T-cell (primary cell): ENCODE results near the gene RASGEF1B. TPM values are rescaled to one million over a fixed set of nuclear protein-coding genes. Genes with fewer than 3 reads are reported as not detected.

Experiments used
- ATAC-seq, 4 experiments: fragments of 200-7000 bp in 3 of 4; fragments of 150-1000 bp in 1 of 4; cut with Tn5 transposase; replicated peaks in 1 of 4; 1 replicate in 3 of 4; 2 replicates in 1 of 4; pipeline ENCODE4 v1.10.0; 2021; ENCODE audit warnings: moderate library complexity in 3 of 4, mild to moderate bottlenecking in 2 of 4, moderate number of reproducible peaks in 1 of 4
- CTCF ChIA-PET, 2 donors: fragments of 300-600 bp; sonication (Branson Sonifier 250); formaldehyde crosslinking; loops; one replicate each; lab custom pipeline; 2022; ENCODE audit warnings: antibody characterized with exemption in 2 of 2; lab: Charles Lee
- POLR2A ChIA-PET, 2 donors: fragments of 300-600 bp; sonication (Branson Sonifier 250); formaldehyde crosslinking; loops; one replicate each; lab custom pipeline; 2022; ENCODE audit warnings: antibody characterized with exemption in 2 of 2; lab: Charles Lee
- DNase-seq, 35 experiments: peaks; one replicate each; pipeline versions ENCODE4 v3.0.0 to v3.0.0-alpha.2; 2013 to 2023
- H3K27ac ChIP-seq: one replicate; pipeline ENCODE4 v1.5.1; 2013; ENCODE audit warnings: low read length
- H3K27me3 ChIP-seq, 2 experiments: replicated peaks in 1 of 2; 1 replicate in 1 of 2; 2 replicates in 1 of 2; pipeline versions ENCODE4 v1.6.1 to v1.7.0; 2013; ENCODE audit warnings: low read length in 1 of 2, mixed read lengths in 1 of 2; ENCODE audit not compliant: control insufficient read depth in 2 of 2, insufficient read depth in 2 of 2; ENCODE audit errors: extremely low read depth in 1 of 2
- H3K36me3 ChIP-seq, 2 donors: 1 replicate in 1 of 2; 2 replicates in 1 of 2; pipeline versions ENCODE4 v1.6.1 to v1.7.0; 2013; ENCODE audit warnings: low read length in 1 of 2; ENCODE audit not compliant: control insufficient read depth in 2 of 2, insufficient read depth in 1 of 2; ENCODE audit errors: extremely low read depth in 1 of 2
- H3K4me1 ChIP-seq, 2 experiments: 1 replicate in 1 of 2; 2 replicates in 1 of 2; pipeline versions ENCODE4 v1.6.1 to v1.7.0; 2013; ENCODE audit warnings: low read length in 2 of 2, mixed read lengths in 1 of 2; ENCODE audit not compliant: insufficient read depth in 2 of 2, control insufficient read depth in 1 of 2; ENCODE audit errors: extremely low read depth in 1 of 2
- H3K4me3 ChIP-seq, 2 donors: 1 replicate in 1 of 2; 2 replicates in 1 of 2; pipeline versions ENCODE4 v1.5.1 to v1.7.0; 2013; ENCODE audit warnings: mild to moderate bottlenecking in 2 of 2, low read length in 1 of 2, moderate library complexity in 1 of 2; ENCODE audit not compliant: control insufficient read depth in 1 of 2; ENCODE audit errors: extremely low read depth in 1 of 2
- H3K9me3 ChIP-seq: 2 replicates; pipeline ENCODE4 v1.7.0; 2013
- H3K27ac Mint-ChIP-seq, 2 donors: one replicate each; pipeline ENCODE4 v1.8.0; 2020 to 2021; ENCODE audit warnings: mild to moderate bottlenecking in 2 of 2, mixed read lengths in 2 of 2
- H3K27me3 Mint-ChIP-seq, 2 donors: one replicate each; pipeline ENCODE4 v1.8.0; 2021 to 2022; ENCODE audit warnings: mixed read lengths in 2 of 2
- H3K36me3 Mint-ChIP-seq: one replicate; pipeline ENCODE4 v1.8.0; 2021; ENCODE audit warnings: mixed read lengths
- H3K4me1 Mint-ChIP-seq, 3 donors: one replicate each; pipeline ENCODE4 v1.8.0; 2020 to 2022; ENCODE audit warnings: mixed read lengths in 3 of 3, mild to moderate bottlenecking in 1 of 3
- H3K4me3 Mint-ChIP-seq, 3 donors: one replicate each; pipeline ENCODE4 v1.8.0; 2020 to 2022; ENCODE audit warnings: mild to moderate bottlenecking in 3 of 3, mixed read lengths in 3 of 3, moderate library complexity in 3 of 3
- H3K9me3 Mint-ChIP-seq, 3 donors: one replicate each; pipeline ENCODE4 v1.8.0; 2020 to 2022; ENCODE audit warnings: mixed read lengths in 3 of 3
- WGBS: methylation state at CpG from one replicate; pipeline ENCODE4 v1.1.5; 2013; ENCODE audit warnings: missing lambda C conversion rate; ENCODE audit not compliant: insufficient coverage; 5-methylcytosine and 5-hydroxymethylcytosine counted together
- total RNA-seq, 35 experiments: library from RNA in 6 of 35; stranded (reverse) in 6 of 35; fragments of 120-200 nt in 1 of 35; gene quantifications; one replicate each; pipeline versions ENCODE4 v1.2.1 to v1.2.4 and lab custom pipeline; 2013 to 2026

Gene RASGEF1B
- total RNA-seq, 5 donors from 2014 or later (not counting 1 experiment from before 2014, with no cell fraction given): 7.3 to 54.0 (median 8.1) TPM

- H3K27ac ChIP-seq: no peak overlapping the region
- POLR2A ChIA-PET: interaction anchor here in 1 of 2 donors (0.5 kb wide), 1 partner anchor 525 kb away, joined by 3 read pairs; no protein-coding TSS in a partner anchor
- 100% methylated on average over 2 of the region's 4 CpGs for WGBS
- ATAC-seq (no peak), DNase-seq (no peak)
- Mint-ChIP-seq H3K4me3 (no peak overlapping the region), H3K27me3 (no peaks in the 10 kb centered on the region), H3K9me3 (no peaks in the 10 kb centered on the region), H3K4me1 (peaks cover 6 to 15% (median 11%) of the 10 kb centered on the region in 3 donors), H3K27ac (no peak overlapping the region), H3K36me3 (peaks cover 79% of the 10 kb centered on the region)
- no peaks in the 10 kb centered on the region for H3K9me3 ChIP-seq
- no peaks in the 10 kb centered on the region for H3K27me3 ChIP-seq
- no peaks in the 10 kb centered on the region for H3K4me1 ChIP-seq
- CTCF ChIA-PET: no interaction called here
- H3K36me3 ChIP-seq: peaks cover 0 to 20% of the 10 kb centered on the region in 2 donors
- H3K4me3 ChIP-seq: no peak overlapping the region
Observed at GRCh38 chr4:81453024-81453423, 18.7 kb downstream of the RASGEF1B start.

- H3K9me3 ChIP-seq: no peaks in the 10 kb centered on the region
- no peaks in the 10 kb centered on the region for H3K27me3 Mint-ChIP-seq
- no peak overlapping the region for H3K4me3 ChIP-seq
- peaks cover 79% of the 10 kb centered on the region for H3K36me3 Mint-ChIP-seq
- H3K4me3 Mint-ChIP-seq: no peak overlapping the region
- no peak for ATAC-seq
- no peak overlapping the region for H3K27ac Mint-ChIP-seq
- no peaks in the 10 kb centered on the region for H3K4me1 ChIP-seq
- no peak overlapping the region for H3K27ac ChIP-seq
- no peaks in the 10 kb centered on the region for H3K27me3 ChIP-seq
- POLR2A ChIA-PET: no interaction called here
- DNase-seq: no peak
- peaks cover 0 to 24% of the 10 kb centered on the region in 2 donors for H3K36me3 ChIP-seq
- no CpG with 5 or more reads among the region's 1 CpG for WGBS
- CTCF ChIA-PET: no interaction called here
- no peaks in the 10 kb centered on the region for H3K9me3 Mint-ChIP-seq
- H3K4me1 Mint-ChIP-seq: peaks cover 6 to 15% (median 11%) of the 10 kb centered on the region in 3 donors
Observed at GRCh38 chr4:81452452-81453006, 19.2 kb downstream of the RASGEF1B start.

GRCh38 chr4:81449015-81449414, 22.7 kb downstream of the RASGEF1B start:
- DNase-seq: no peak
- Histone ChIP-seq H3K36me3 (peaks cover 0 to 33% of the 10 kb centered on the region in 2 donors), H3K27me3 (no peaks in the 10 kb centered on the region), H3K9me3 (no peaks in the 10 kb centered on the region), H3K4me1 (no peaks in the 10 kb centered on the region), H3K27ac (no peak overlapping the region), H3K4me3 (no peak overlapping the region)
- 98% methylated on average over 5 of the region's 6 CpGs for WGBS
- Mint-ChIP-seq H3K4me1 (no peaks in the 10 kb centered on the region), H3K27me3 (no peaks in the 10 kb centered on the region), H3K36me3 (peaks cover 82% of the 10 kb centered on the region), H3K9me3 (no peaks in the 10 kb centered on the region), H3K27ac (no peak overlapping the region), H3K4me3 (no peak overlapping the region)
- no peak for ATAC-seq
- ChIA-PET POLR2A (no interaction called here), CTCF (no interaction called here)

- no peaks in the 10 kb centered on the region for H3K9me3 ChIP-seq
- H3K27ac Mint-ChIP-seq: no peak overlapping the region
- H3K27me3 Mint-ChIP-seq: no peaks in the 10 kb centered on the region
- DNase-seq (no peak), ATAC-seq (no peak)
- ChIA-PET POLR2A (no interaction called here), CTCF (no interaction called here)
- H3K4me1 Mint-ChIP-seq: no peaks in the 10 kb centered on the region
- H3K27ac ChIP-seq: no peak overlapping the region
- H3K9me3 Mint-ChIP-seq: no peaks in the 10 kb centered on the region
- no peaks in the 10 kb centered on the region for H3K27me3 ChIP-seq
- H3K36me3 ChIP-seq: peaks cover 5 to 37% of the 10 kb centered on the region in 2 donors
- peaks cover 84% of the 10 kb centered on the region for H3K36me3 Mint-ChIP-seq
- WGBS: 77% methylated on average over 6 of the region's 10 CpGs
- H3K4me3 Mint-ChIP-seq: no peak overlapping the region
- H3K4me3 ChIP-seq: no peak overlapping the region
- no peaks in the 10 kb centered on the region for H3K4me1 ChIP-seq
Observed at GRCh38 chr4:81447566-81448229, 24.0 kb downstream of the RASGEF1B start.

GRCh38 chr4:81446634-81447033, 25.1 kb downstream of the RASGEF1B start:
- Mint-ChIP-seq H3K4me1 (no peaks in the 10 kb centered on the region), H3K9me3 (no peaks in the 10 kb centered on the region), H3K36me3 (peaks cover 83% of the 10 kb centered on the region), H3K27ac (no peak overlapping the region), H3K4me3 (no peak overlapping the region), H3K27me3 (no peaks in the 10 kb centered on the region)
- DNase-seq (no peak), ATAC-seq (no peak)
- Histone ChIP-seq H3K9me3 (no peaks in the 10 kb centered on the region), H3K36me3 (peaks cover 5 to 40% of the 10 kb centered on the region in 2 donors), H3K4me3 (no peak overlapping the region), H3K27me3 (no peaks in the 10 kb centered on the region), H3K27ac (no peak overlapping the region), H3K4me1 (no peaks in the 10 kb centered on the region)
- POLR2A ChIA-PET: no interaction called here
- no CpG with 5 or more reads among the region's 1 CpG for WGBS
- CTCF ChIA-PET: no interaction called here

GRCh38 chr4:81445196-81445595, 26.5 kb downstream of the RASGEF1B start:
- no peak for ATAC-seq
- Histone ChIP-seq H3K4me3 (no peak overlapping the region), H3K27ac (no peak overlapping the region), H3K9me3 (no peaks in the 10 kb centered on the region), H3K27me3 (no peaks in the 10 kb centered on the region), H3K36me3 (peaks cover 5 to 51% of the 10 kb centered on the region in 2 donors), H3K4me1 (no peaks in the 10 kb centered on the region)
- H3K27me3 Mint-ChIP-seq: no peaks in the 10 kb centered on the region
- no peak overlapping the region for H3K4me3 Mint-ChIP-seq
- H3K36me3 Mint-ChIP-seq: peaks cover 77% of the 10 kb centered on the region
- POLR2A ChIA-PET: interaction anchor here in 1 of 2 donors (0.6 kb wide), 1 partner anchor 12 kb away, joined by 3 read pairs; no protein-coding TSS in a partner anchor
- H3K27ac Mint-ChIP-seq: no peak overlapping the region
- no peaks in the 10 kb centered on the region for H3K4me1 Mint-ChIP-seq
- H3K9me3 Mint-ChIP-seq: no peaks in the 10 kb centered on the region
- no peak for DNase-seq
- CTCF ChIA-PET: interaction anchor here (0.8 to 0.9 kb wide), 3 partner anchors 22 to 469 kb away, joined by 3 read pairs; no protein-coding TSS in a partner anchor
- WGBS: 100% methylated on average over 3 of the region's 5 CpGs
